Measurements from ENCODE around the gene THUMPD3.

GRCh38 chr3:9369508-9369907, 6.7 kb downstream of the THUMPD3 start:
- TF ChIP-seq EP300 (IDR thresholded peaks at IDR 0.05), result no peak
- no peak for TF ChIP-seq CTCF (IDR thresholded peaks at IDR 0.05)
- no peak for TF ChIP-seq POLR2A (IDR thresholded peaks at IDR 0.05)
- no peak for TF ChIP-seq POLR2AphosphoS5 (IDR thresholded peaks at IDR 0.05)
